K562 (cell line): ENCODE results near the gene PAN2. TPM values are rescaled to one million over a fixed set of nuclear protein-coding genes. Genes with fewer than 3 reads are reported as not detected.

Source experiments
- ELF1 ChIP-seq: fragments of 200-800 bp; sonication (Bioruptor generic); IDR thresholded peaks from 2 replicates; pipeline ENCODE4 v1.6.1; 2016; ENCODE audit warnings: missing genetic modification characterization, missing compliant biosample characterization
- KDM1A ChIP-seq, 2 experiments: fragments of 450-650 bp; IDR thresholded peaks; 2 replicates each; pipeline ENCODE4 v1.6.1; 2016; ENCODE audit warnings: mild to moderate bottlenecking in 2 of 2
- POLR3G ChIP-seq: IDR thresholded peaks from 2 replicates; pipeline ENCODE4 v1.6.1; 2011; ENCODE audit not compliant: insufficient read length, insufficient replicate concordance; ENCODE audit errors: extremely low read depth
- ZNF146 ChIP-seq: IDR thresholded peaks from one replicate; pipeline ENCODE4 v1.6.1; 2018; ENCODE audit warnings: missing compliant biosample characterization; ENCODE audit not compliant: unreplicated experiment
- ZNF232 ChIP-seq: sonication (generic); formaldehyde crosslinking; IDR thresholded peaks from 2 replicates; pipeline ENCODE4 v1.8.0; 2022; ENCODE audit warnings: mild to moderate bottlenecking, missing genetic modification reagents
- ZNF584 ChIP-seq: fragments of 200-800 bp; sonication (Bioruptor generic); IDR thresholded peaks from 2 replicates; pipeline ENCODE4 v1.6.1; 2016; ENCODE audit warnings: low read depth, mild to moderate bottlenecking, missing genetic modification characterization, missing compliant biosample characterization
- polyA plus RNA-seq, 8 experiments: library from polyadenylated mRNA; depleted of rRNA in 4 of 8; stranded (reverse) in 5 of 8; unstranded in 3 of 8; fragments of >200 nt; fragmentation: Nextera tagmentation in 2 of 8; fragmentation: Illumina TruSeq in 1 of 8; extraction: Ambion mirVana in 2 of 8; extraction: Trizol in 1 of 8; gene quantifications; 2 replicates each; pipeline versions ENCODE4 v1.2.1 to v1.2.3, GENCODE V29; 2011 to 2014; ENCODE audit warnings: inconsistent platforms in 1 of 8, missing spikeins in 1 of 8
- total RNA-seq, 7 experiments: library from RNA; depleted of rRNA in 6 of 7; stranded (reverse); fragments of >200 nt in 6 of 7; fragmentation: Illumina TruSeq in 2 of 7; extraction: Trizol in 2 of 7; gene quantifications; 2 replicates each; pipeline versions ENCODE4 v1.2.1 to v1.2.3, GENCODE V29; 2011 to 2021; ENCODE audit warnings: low replicate concordance in 1 of 7
- TF ChIP-seq, protein P1 (sequence below): fragments of 450-650 bp; IDR thresholded peaks from 2 replicates; pipeline ENCODE4 v1.6.1; 2016; ENCODE audit warnings: mild to moderate bottlenecking
- TF ChIP-seq, protein P2 (sequence below): fragments of 200-800 bp; sonication (Bioruptor generic); IDR thresholded peaks from 2 replicates; pipeline ENCODE4 v1.6.1; 2016; ENCODE audit warnings: missing genetic modification characterization, missing compliant biosample characterization
- TF ChIP-seq, protein P3 (sequence below), 2 experiments: fragments of 450-650 bp in 1 of 2; sonication (generic) in 1 of 2; formaldehyde crosslinking in 1 of 2; IDR thresholded peaks; 2 replicates each; pipeline versions ENCODE4 v1.7.1 to v1.9.0; 2016 to 2022; ENCODE audit warnings: inconsistent platforms in 1 of 2, mild to moderate bottlenecking in 1 of 2, missing genetic modification reagents in 1 of 2

PAN2 gene
- total and polyA plus RNA-seq, 9 of the 15 experiments (the other 6 are each of a cell fraction or from before 2014, with no cell fraction given), result 15.0 to 66.1 (median 25.9) TPM

DNA sequence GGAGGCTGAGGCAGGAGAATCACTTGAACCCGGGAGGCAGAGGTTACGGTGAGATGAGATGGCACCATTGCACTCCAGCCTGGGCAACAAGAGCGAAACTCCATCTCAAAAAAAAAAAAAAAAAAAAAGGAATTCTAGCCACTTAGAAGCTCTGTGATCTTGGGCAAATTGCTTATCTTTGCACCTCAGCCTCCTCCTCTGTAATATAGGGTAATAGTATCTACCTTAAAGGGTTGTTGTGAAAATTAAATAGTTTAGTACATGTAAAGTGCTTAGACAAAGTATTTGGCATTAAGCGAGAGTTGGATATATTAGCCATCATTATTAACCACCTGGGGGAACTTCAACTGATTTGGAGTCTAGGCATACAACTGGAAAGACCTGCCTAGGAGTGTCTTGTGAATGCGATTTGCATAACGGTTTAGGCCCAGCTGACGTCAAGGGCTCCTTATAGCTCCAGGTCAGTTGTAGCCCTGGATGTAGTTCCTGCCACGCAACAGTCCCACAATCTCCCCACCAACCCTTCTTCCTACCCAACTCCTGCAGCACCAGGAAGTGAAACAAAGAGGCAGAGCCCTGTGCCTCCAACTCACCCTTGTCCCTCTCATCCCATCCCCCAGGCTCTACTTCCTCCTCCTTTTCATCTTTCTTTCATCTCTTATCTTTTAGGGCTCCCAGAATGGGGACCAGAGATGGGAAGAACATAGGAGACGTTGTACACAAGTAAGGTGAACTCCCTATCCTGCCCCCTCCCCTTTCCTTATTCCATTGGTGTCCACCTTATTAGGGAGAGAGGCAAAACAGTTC, 2.8 kb upstream of the PAN2 start (continued):
- TF ChIP-seq ZNF584 (CRISPR knock-in tag) (peak; percentile 56; the same call in 1 of the 2 replicates), KDM1A (IDR thresholded peaks at IDR 0.05) (0 out of 4 replicates have a peak, but pooled peaks of 1 of the 2 experiments have one; percentile 32), ELF1 (tag) (peak; percentile 94), POLR3G (no peak), ZNF146 (CRISPR knock-in tag) (no peak), ZNF232 (CRISPR knock-in tag) (no peak)
- TF ChIP-seq, protein P1, sequence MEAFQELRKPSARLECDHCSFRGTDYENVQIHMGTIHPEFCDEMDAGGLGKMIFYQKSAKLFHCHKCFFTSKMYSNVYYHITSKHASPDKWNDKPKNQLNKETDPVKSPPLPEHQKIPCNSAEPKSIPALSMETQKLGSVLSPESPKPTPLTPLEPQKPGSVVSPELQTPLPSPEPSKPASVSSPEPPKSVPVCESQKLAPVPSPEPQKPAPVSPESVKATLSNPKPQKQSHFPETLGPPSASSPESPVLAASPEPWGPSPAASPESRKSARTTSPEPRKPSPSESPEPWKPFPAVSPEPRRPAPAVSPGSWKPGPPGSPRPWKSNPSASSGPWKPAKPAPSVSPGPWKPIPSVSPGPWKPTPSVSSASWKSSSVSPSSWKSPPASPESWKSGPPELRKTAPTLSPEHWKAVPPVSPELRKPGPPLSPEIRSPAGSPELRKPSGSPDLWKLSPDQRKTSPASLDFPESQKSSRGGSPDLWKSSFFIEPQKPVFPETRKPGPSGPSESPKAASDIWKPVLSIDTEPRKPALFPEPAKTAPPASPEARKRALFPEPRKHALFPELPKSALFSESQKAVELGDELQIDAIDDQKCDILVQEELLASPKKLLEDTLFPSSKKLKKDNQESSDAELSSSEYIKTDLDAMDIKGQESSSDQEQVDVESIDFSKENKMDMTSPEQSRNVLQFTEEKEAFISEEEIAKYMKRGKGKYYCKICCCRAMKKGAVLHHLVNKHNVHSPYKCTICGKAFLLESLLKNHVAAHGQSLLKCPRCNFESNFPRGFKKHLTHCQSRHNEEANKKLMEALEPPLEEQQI, result no peak
- TF ChIP-seq, protein P2, sequence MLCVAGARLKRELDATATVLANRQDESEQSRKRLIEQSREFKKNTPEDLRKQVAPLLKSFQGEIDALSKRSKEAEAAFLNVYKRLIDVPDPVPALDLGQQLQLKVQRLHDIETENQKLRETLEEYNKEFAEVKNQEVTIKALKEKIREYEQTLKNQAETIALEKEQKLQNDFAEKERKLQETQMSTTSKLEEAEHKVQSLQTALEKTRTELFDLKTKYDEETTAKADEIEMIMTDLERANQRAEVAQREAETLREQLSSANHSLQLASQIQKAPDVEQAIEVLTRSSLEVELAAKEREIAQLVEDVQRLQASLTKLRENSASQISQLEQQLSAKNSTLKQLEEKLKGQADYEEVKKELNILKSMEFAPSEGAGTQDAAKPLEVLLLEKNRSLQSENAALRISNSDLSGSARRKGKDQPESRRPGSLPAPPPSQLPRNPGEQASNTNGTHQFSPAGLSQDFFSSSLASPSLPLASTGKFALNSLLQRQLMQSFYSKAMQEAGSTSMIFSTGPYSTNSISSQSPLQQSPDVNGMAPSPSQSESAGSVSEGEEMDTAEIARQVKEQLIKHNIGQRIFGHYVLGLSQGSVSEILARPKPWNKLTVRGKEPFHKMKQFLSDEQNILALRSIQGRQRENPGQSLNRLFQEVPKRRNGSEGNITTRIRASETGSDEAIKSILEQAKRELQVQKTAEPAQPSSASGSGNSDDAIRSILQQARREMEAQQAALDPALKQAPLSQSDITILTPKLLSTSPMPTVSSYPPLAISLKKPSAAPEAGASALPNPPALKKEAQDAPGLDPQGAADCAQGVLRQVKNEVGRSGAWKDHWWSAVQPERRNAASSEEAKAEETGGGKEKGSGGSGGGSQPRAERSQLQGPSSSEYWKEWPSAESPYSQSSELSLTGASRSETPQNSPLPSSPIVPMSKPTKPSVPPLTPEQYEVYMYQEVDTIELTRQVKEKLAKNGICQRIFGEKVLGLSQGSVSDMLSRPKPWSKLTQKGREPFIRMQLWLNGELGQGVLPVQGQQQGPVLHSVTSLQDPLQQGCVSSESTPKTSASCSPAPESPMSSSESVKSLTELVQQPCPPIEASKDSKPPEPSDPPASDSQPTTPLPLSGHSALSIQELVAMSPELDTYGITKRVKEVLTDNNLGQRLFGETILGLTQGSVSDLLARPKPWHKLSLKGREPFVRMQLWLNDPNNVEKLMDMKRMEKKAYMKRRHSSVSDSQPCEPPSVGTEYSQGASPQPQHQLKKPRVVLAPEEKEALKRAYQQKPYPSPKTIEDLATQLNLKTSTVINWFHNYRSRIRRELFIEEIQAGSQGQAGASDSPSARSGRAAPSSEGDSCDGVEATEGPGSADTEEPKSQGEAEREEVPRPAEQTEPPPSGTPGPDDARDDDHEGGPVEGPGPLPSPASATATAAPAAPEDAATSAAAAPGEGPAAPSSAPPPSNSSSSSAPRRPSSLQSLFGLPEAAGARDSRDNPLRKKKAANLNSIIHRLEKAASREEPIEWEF (CRISPR knock-in tag), result peak; percentile 29
- TF ChIP-seq, protein P3, sequence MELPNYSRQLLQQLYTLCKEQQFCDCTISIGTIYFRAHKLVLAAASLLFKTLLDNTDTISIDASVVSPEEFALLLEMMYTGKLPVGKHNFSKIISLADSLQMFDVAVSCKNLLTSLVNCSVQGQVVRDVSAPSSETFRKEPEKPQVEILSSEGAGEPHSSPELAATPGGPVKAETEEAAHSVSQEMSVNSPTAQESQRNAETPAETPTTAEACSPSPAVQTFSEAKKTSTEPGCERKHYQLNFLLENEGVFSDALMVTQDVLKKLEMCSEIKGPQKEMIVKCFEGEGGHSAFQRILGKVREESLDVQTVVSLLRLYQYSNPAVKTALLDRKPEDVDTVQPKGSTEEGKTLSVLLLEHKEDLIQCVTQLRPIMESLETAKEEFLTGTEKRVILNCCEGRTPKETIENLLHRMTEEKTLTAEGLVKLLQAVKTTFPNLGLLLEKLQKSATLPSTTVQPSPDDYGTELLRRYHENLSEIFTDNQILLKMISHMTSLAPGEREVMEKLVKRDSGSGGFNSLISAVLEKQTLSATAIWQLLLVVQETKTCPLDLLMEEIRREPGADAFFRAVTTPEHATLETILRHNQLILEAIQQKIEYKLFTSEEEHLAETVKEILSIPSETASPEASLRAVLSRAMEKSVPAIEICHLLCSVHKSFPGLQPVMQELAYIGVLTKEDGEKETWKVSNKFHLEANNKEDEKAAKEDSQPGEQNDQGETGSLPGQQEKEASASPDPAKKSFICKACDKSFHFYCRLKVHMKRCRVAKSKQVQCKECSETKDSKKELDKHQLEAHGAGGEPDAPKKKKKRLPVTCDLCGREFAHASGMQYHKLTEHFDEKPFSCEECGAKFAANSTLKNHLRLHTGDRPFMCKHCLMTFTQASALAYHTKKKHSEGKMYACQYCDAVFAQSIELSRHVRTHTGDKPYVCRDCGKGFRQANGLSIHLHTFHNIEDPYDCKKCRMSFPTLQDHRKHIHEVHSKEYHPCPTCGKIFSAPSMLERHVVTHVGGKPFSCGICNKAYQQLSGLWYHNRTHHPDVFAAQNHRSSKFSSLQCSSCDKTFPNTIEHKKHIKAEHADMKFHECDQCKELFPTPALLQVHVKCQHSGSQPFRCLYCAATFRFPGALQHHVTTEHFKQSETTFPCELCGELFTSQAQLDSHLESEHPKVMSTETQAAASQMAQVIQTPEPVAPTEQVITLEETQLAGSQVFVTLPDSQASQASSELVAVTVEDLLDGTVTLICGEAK (IDR thresholded peaks at IDR 0.05), result peak; percentile 91
- TF ChIP-seq, protein P3 (CRISPR knock-in tag; IDR thresholded peaks at IDR 0.05), result no peak
